DND-41 (cell line): ENCODE measurements around the gene ZXDC.

ENCODE experiments used
- ATAC-seq: fragments of 200-7000 bp; cut with Tn5 transposase; 3 replicates; pipeline ENCODE4 v1.9.1; 2021; ENCODE audit warnings: low read depth; ENCODE audit not compliant: insufficient read depth
- DNase-seq: peaks from one replicate; pipeline ENCODE4 v3.0.0-alpha.2; 2020
- H2AFZ ChIP-seq: 2 replicates; pipeline ENCODE4 v1.6.0; 2012; ENCODE audit warnings: low read depth, low read length
- H3K27ac ChIP-seq: 2 replicates; pipeline ENCODE4 v1.5.1; 2012; ENCODE audit warnings: low read length, inconsistent platforms
- H3K27me3 ChIP-seq: fragments of 200-600 bp; sonication (generic); 2 replicates; pipeline ENCODE4 v1.6.0; 2012; ENCODE audit warnings: low read length, mild to moderate bottlenecking, inconsistent platforms; ENCODE audit not compliant: insufficient read depth, poor library complexity
- H3K36me3 ChIP-seq: 2 replicates; pipeline ENCODE4 v1.5.1; 2012; ENCODE audit warnings: low read length, inconsistent platforms; ENCODE audit not compliant: insufficient read depth
- H3K4me1 ChIP-seq: 2 replicates; pipeline ENCODE4 v1.5.1; 2012; ENCODE audit warnings: mild to moderate bottlenecking, low read length; ENCODE audit not compliant: insufficient read depth
- H3K4me2 ChIP-seq: 2 replicates; pipeline ENCODE4 v1.6.0; 2012; ENCODE audit warnings: mild to moderate bottlenecking, moderate library complexity, low read length, inconsistent platforms; ENCODE audit not compliant: insufficient read depth
- H3K4me3 ChIP-seq, 2 experiments: fragments of 200-600 bp in 1 of 2; shearing (Covaris generic) in 1 of 2; 2 replicates each; pipeline ENCODE4 v1.5.1; 2012 to 2016; ENCODE audit warnings: inconsistent platforms in 2 of 2, low read length in 2 of 2, mild to moderate bottlenecking in 2 of 2, low read depth in 1 of 2, moderate library complexity in 1 of 2
- H3K79me2 ChIP-seq: 2 replicates; pipeline ENCODE4 v1.6.0; 2012; ENCODE audit warnings: low read length, inconsistent platforms; ENCODE audit not compliant: insufficient read depth
- H3K9ac ChIP-seq: 2 replicates; pipeline ENCODE4 v1.6.0; 2012; ENCODE audit warnings: low read depth, mild to moderate bottlenecking, inconsistent platforms, low read length, moderate library complexity
- H3K9me3 ChIP-seq: 2 replicates; pipeline ENCODE4 v1.5.1; 2012; ENCODE audit warnings: low read length, moderate library complexity, mild to moderate bottlenecking, inconsistent platforms; ENCODE audit not compliant: insufficient read depth, severe bottlenecking
- H4K20me1 ChIP-seq: 2 replicates; pipeline ENCODE4 v1.6.0; 2012; ENCODE audit warnings: low read length; ENCODE audit not compliant: insufficient read depth
- CTCF ChIP-seq: IDR thresholded peaks from 2 replicates; pipeline ENCODE4 v1.5.1; 2012; ENCODE audit warnings: borderline replicate concordance, low read length, moderate library complexity, mild to moderate bottlenecking; ENCODE audit not compliant: poor library complexity, severe bottlenecking; ENCODE audit errors: extremely low read depth
- EZH2 ChIP-seq: IDR thresholded peaks from 3 replicates; pipeline ENCODE4 v1.6.1; 2012; ENCODE audit warnings: borderline replicate concordance, low read depth, mild to moderate bottlenecking, moderate library complexity, low read length, inconsistent platforms; ENCODE audit not compliant: severe bottlenecking

Gene ZXDC

GRCh38 chr3:126419151-126419703, 56.5 kb downstream of the ZXDC start:
- no peak overlapping the region for H3K9ac ChIP-seq
- no peak overlapping the region for H3K4me2 ChIP-seq
- peaks cover 6% of the 10 kb centered on the region; the same call in 1 of the 2 replicates for H4K20me1 ChIP-seq
- no peaks in the 10 kb centered on the region for H3K27me3 ChIP-seq
- DNase-seq (no peak), ATAC-seq (no peak)
- H2AFZ ChIP-seq = no peak overlapping the region
- no peaks in the 10 kb centered on the region for H3K79me2 ChIP-seq
- H3K36me3 ChIP-seq = no peaks in the 10 kb centered on the region
- no peak overlapping the region for H3K27ac ChIP-seq
- no peaks in the 10 kb centered on the region for H3K9me3 ChIP-seq
- H3K4me3 ChIP-seq = no peak overlapping the region
- no peaks in the 10 kb centered on the region for H3K4me1 ChIP-seq
- TF ChIP-seq EZH2 (no peak), CTCF (no peak)

GRCh38 chr3:126418661-126419131, 57.0 kb downstream of the ZXDC start:
- ATAC-seq (no peak), DNase-seq (no peak)
- H3K4me1 ChIP-seq = no peaks in the 10 kb centered on the region
- H3K79me2 ChIP-seq = no peaks in the 10 kb centered on the region
- no peaks in the 10 kb centered on the region for H3K27me3 ChIP-seq
- H4K20me1 ChIP-seq = peaks cover 6% of the 10 kb centered on the region; the same call in 1 of the 2 replicates
- no peaks in the 10 kb centered on the region for H3K36me3 ChIP-seq
- TF ChIP-seq CTCF = no peak
- no peak for TF ChIP-seq EZH2
- H3K9me3 ChIP-seq = no peaks in the 10 kb centered on the region
- no peak overlapping the region for H3K27ac ChIP-seq
- no peak overlapping the region for H2AFZ ChIP-seq
- no peak overlapping the region for H3K4me3 ChIP-seq
- no peak overlapping the region for H3K9ac ChIP-seq
- no peak overlapping the region for H3K4me2 ChIP-seq

- no peaks in the 10 kb centered on the region for H3K79me2 ChIP-seq
- ATAC-seq (no peak), DNase-seq (no peak)
- TF ChIP-seq CTCF (no peak), EZH2 (no peak)
- peaks cover 6% of the 10 kb centered on the region; the same call in 1 of the 2 replicates for H4K20me1 ChIP-seq
- no peak overlapping the region for H3K9ac ChIP-seq
- H3K4me2 ChIP-seq = no peak overlapping the region
- no peaks in the 10 kb centered on the region for H3K27me3 ChIP-seq
- H3K4me1 ChIP-seq = no peaks in the 10 kb centered on the region
- no peak overlapping the region for H3K4me3 ChIP-seq
- H3K36me3 ChIP-seq = no peaks in the 10 kb centered on the region
- H2AFZ ChIP-seq = no peak overlapping the region
- H3K27ac ChIP-seq = no peak overlapping the region
- H3K9me3 ChIP-seq = no peaks in the 10 kb centered on the region
Measured at GRCh38 chr3:126417981-126418530, 57.6 kb downstream of the ZXDC start.
